ENCODE results near the gene HOXA2.

Gene HOXA2

GRCh38 chr7:27140126-27140857, 37.8 kb upstream of the HOXA2 start (continued):
- TF ChIP-seq ZNF449 (tag by site-specific recombination; IDR thresholded peaks at IDR 0.05) (no peak; the same call in 1 of the 2 replicates), ZNF558 (tag by site-specific recombination; IDR thresholded peaks at IDR 0.05) (no peak), CTCF (tag by site-specific recombination; IDR thresholded peaks at IDR 0.05) (no peak), ZNF548 (tag by site-specific recombination; IDR thresholded peaks at IDR 0.05) (no peak), FEZF1 (tag by site-specific recombination; IDR thresholded peaks at IDR 0.05) (peak; percentile 99), MEIS1 (CRISPR knock-in tag; IDR thresholded peaks at IDR 0.05; ENCODE audit: borderline replicate concordance) (no peak), ZBTB20 (tag by site-specific recombination; IDR thresholded peaks at IDR 0.05) (no peak), SP2 (tag by site-specific recombination; IDR thresholded peaks at IDR 0.05) (peak; percentile 12; the same call in 1 of the 2 replicates), ZNF623 (tag by site-specific recombination; IDR thresholded peaks at IDR 0.05) (no peak), ZNF837 (tag by site-specific recombination; IDR thresholded peaks at IDR 0.05) (no peak), ZNF426 (tag by site-specific recombination; IDR thresholded peaks at IDR 0.05) (no peak; the same call in 1 of the 2 replicates), ZSCAN30 (tag by site-specific recombination; IDR thresholded peaks at IDR 0.05) (peak; percentile 20; the same call in 1 of the 2 replicates), ZBTB21 (tag by site-specific recombination; IDR thresholded peaks at IDR 0.05) (no peak; the same call in 1 of the 2 replicates), SCRT1 (tag by site-specific recombination; IDR thresholded peaks at IDR 0.05; ENCODE audit: borderline replicate concordance) (no peak), ZBTB26 (tag by site-specific recombination; optimal IDR thresholded peaks at IDR 0.05) (no peak), PRDM1 (tag by site-specific recombination; IDR thresholded peaks at IDR 0.05) (no peak), ZNF600 (tag by site-specific recombination; IDR thresholded peaks at IDR 0.05) (no peak), RBAK (tag by site-specific recombination; IDR thresholded peaks at IDR 0.05) (no peak), ZBTB44 (tag by site-specific recombination; IDR thresholded peaks at IDR 0.05) (peak; percentile 59), ZNF433 (tag by site-specific recombination; IDR thresholded peaks at IDR 0.05; ENCODE audit: low read depth) (no peak), ZEB2 (tag by site-specific recombination; IDR thresholded peaks at IDR 0.05) (0 out of 2 replicates have a peak, but pooled peaks have one; percentile 40), ZNF169 (tag by site-specific recombination; IDR thresholded peaks at IDR 0.05) (no peak), TRIM28 (IDR thresholded peaks at IDR 0.05; ENCODE audit: borderline replicate concordance, low read length) (no peak; the same call in 1 of the 2 replicates), ZFP37 (tag by site-specific recombination; IDR thresholded peaks at IDR 0.05) (no peak), ZNF707 (tag by site-specific recombination; IDR thresholded peaks at IDR 0.05) (no peak), ZNF626 (tag by site-specific recombination; IDR thresholded peaks at IDR 0.05) (no peak), ZNF248 (tag by site-specific recombination; IDR thresholded peaks at IDR 0.05) (no peak), ZNF202 (tag by site-specific recombination; IDR thresholded peaks at IDR 0.05; ENCODE audit: borderline replicate concordance) (no peak), EGR2 (tag by site-specific recombination; IDR thresholded peaks at IDR 0.05; ENCODE audit: low read depth) (no peak), ZSCAN16 (tag by site-specific recombination; IDR thresholded peaks at IDR 0.05) (no peak), ZNF175 (tag by site-specific recombination; IDR thresholded peaks at IDR 0.05) (no peak), ZBTB11 (tag by site-specific recombination; conservative IDR thresholded peaks at IDR 0.05; ENCODE audit: low read depth) (no peak; the same call in 1 of the 2 replicates)

All from HEK293 (cell line).